Measurements from ENCODE around the gene TRIM63.

DNA sequence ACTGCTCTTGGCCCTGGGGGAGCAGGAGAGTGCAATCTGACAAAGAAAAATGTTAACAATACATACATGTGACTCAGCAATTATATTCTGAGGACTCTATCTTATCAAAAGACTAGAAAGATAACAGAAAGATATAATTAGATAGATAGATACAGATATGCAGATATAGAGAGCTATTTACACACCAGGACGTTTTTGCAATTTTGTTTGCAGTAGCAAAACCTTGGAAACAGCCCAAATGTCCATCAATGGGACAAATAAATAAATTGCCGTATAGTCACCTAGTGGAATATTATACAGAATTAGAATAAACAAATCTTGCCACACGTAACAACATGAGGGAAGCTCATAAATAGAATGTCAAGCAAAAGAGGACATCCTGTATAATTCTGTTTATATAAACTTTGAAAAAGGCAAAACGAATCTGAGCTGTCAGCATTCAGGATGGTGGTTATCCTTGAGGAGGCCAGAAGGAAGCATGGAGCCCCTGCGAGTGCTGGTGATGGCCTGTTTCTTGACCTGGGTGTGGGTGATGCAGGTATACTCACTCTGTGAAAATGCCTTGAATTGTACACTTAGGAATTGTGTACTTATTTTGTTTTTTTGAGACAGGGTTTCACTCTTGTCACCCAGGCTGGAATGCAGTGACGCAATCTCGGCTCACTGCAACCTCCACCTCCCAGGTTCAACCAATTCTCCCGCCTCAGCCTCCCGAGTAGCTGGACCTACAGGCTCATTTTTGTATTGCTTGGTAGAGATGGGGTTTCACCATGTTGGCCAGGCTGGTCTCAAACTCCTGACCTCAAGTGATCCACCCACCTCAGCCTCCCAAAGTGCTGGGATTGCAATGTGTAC lies 12.8 kb upstream of the TRIM63 start:
- TF ChIP-seq, protein P1, sequence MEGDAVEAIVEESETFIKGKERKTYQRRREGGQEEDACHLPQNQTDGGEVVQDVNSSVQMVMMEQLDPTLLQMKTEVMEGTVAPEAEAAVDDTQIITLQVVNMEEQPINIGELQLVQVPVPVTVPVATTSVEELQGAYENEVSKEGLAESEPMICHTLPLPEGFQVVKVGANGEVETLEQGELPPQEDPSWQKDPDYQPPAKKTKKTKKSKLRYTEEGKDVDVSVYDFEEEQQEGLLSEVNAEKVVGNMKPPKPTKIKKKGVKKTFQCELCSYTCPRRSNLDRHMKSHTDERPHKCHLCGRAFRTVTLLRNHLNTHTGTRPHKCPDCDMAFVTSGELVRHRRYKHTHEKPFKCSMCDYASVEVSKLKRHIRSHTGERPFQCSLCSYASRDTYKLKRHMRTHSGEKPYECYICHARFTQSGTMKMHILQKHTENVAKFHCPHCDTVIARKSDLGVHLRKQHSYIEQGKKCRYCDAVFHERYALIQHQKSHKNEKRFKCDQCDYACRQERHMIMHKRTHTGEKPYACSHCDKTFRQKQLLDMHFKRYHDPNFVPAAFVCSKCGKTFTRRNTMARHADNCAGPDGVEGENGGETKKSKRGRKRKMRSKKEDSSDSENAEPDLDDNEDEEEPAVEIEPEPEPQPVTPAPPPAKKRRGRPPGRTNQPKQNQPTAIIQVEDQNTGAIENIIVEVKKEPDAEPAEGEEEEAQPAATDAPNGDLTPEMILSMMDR (conservative IDR thresholded peaks at IDR 0.05 in 1 of 2, IDR thresholded peaks at IDR 0.05 in 1 of 2; ENCODE audit: low read depth in 1 of 2, low read length in 2 of 2) = no peak
- TF ChIP-seq EZH2 (IDR thresholded peaks at IDR 0.05; ENCODE audit: low read length, missing control alignments) = no peak
